HCT116 (cell line): ENCODE data around the gene AKAP12. TPM values are rescaled to one million over a fixed set of nuclear protein-coding genes. Genes with fewer than 3 reads are reported as not detected.

Source experiments
- ATAC-seq: fragments of 200-7000 bp; cut with Tn5 transposase; 2 replicates; pipeline ENCODE4 v1.9.1; 2020; ENCODE audit warnings: mild to moderate bottlenecking, moderate library complexity
- BruUV-seq: library from RNA; stranded (reverse); fragments of 400-500 nt; replicated peaks from 2 replicates; lab custom pipeline; 2021; lab: Mats Ljungman, UMichigan
- CTCF ChIA-PET: fragments of 300-600 bp; sonication (Branson Sonifier 250); formaldehyde crosslinking; loops from one replicate; lab custom pipeline; 2021; ENCODE audit warnings: antibody characterized with exemption; lab: Charles Lee
- POLR2A ChIA-PET: fragments of 300-600, 350-600 bp; sonication (Branson Sonifier 250); formaldehyde crosslinking; loops from one replicate; lab custom pipeline; 2021; ENCODE audit warnings: antibody characterized with exemption; lab: Charles Lee
- RAD21 ChIA-PET, 2 experiments: fragments of 300-600 bp; sonication (Branson Sonifier 250); formaldehyde crosslinking; loops; one replicate each; lab custom pipeline; 2023; ENCODE audit warnings: low total read pairs in 2 of 2; ENCODE audit not compliant: uncharacterized antibody in 2 of 2, unreplicated experiment in 2 of 2, low non-redundant PET in 1 of 2; lab: Charles Lee
- DNase-seq: peaks from one replicate; pipeline ENCODE4 v3.0.0-alpha.2; 2010; ENCODE audit warnings: low read depth, low spot score
- H2AFZ ChIP-seq: fragments of 200-600 bp; shearing (Covaris generic), sonication (generic); 2 replicates; pipeline ENCODE4 v1.6.1; 2017; ENCODE audit warnings: low read depth, mixed run types, mixed read lengths, antibody characterized with exemption, low read length; ENCODE audit not compliant: poor library complexity, severe bottlenecking
- H3K27ac ChIP-seq: 2 replicates; pipeline ENCODE4 v1.5.1; 2012; ENCODE audit warnings: low read depth, low read length
- H3K27me3 ChIP-seq: fragments of 200-600 bp; sonication (generic); 2 replicates; pipeline ENCODE4 v1.6.1; 2016; ENCODE audit warnings: mixed run types, low read length, mixed read lengths; ENCODE audit not compliant: insufficient read depth
- H3K36me3 ChIP-seq, 2 experiments: fragments of 200-500 bp in 1 of 2; fragments of 200-600 bp in 1 of 2; sonication (Bioruptor generic) in 1 of 2; sonication (generic) in 1 of 2; 2 replicates each; pipeline versions ENCODE4 v1.5.1 to v1.6.1; 2014 to 2016; ENCODE audit warnings: low read length in 2 of 2, inconsistent platforms in 1 of 2, mixed read lengths in 1 of 2, mixed run types in 1 of 2; ENCODE audit not compliant: insufficient read depth in 2 of 2, control insufficient read depth in 1 of 2
- H3K4me1 ChIP-seq, 2 experiments: fragments of 200-600 bp in 1 of 2; sonication (generic) in 1 of 2; 2 replicates each; pipeline versions ENCODE4 v1.5.1 to v1.6.1; 2012 to 2017; ENCODE audit warnings: low read length in 2 of 2, inconsistent platforms in 1 of 2, mild to moderate bottlenecking in 1 of 2, mixed read lengths in 1 of 2, mixed run types in 1 of 2, moderate library complexity in 1 of 2; ENCODE audit not compliant: insufficient read depth in 2 of 2, control insufficient read depth in 1 of 2
- H3K4me2 ChIP-seq: fragments of 200-600 bp; sonication (generic); 2 replicates; pipeline ENCODE4 v1.6.1; 2017; ENCODE audit warnings: mixed run types, low read length, mixed read lengths
- H3K4me3 ChIP-seq, 2 experiments: fragments of 200-600 bp in 1 of 2; sonication (generic) in 1 of 2; replicated peaks in 1 of 2; 2 replicates each; pipeline ENCODE4 v1.5.1; 2011 to 2016; ENCODE audit warnings: low read length in 2 of 2, control low read depth in 1 of 2, low read depth in 1 of 2, mild to moderate bottlenecking in 1 of 2, mixed read lengths in 1 of 2, mixed run types in 1 of 2
- H3K79me2 ChIP-seq: fragments of 200-600 bp; sonication (generic); 2 replicates; pipeline ENCODE4 v1.6.1; 2017; ENCODE audit warnings: mild to moderate bottlenecking, mixed run types, low read length, moderate library complexity, mixed read lengths; ENCODE audit not compliant: insufficient read depth
- H3K9ac ChIP-seq: fragments of 200-600 bp; sonication (generic); 2 replicates; pipeline ENCODE4 v1.6.1; 2016; ENCODE audit warnings: low read length, mixed read lengths
- H3K9me2 ChIP-seq: fragments of 200-600 bp; sonication (generic), shearing (Covaris generic); 2 replicates; pipeline ENCODE4 v1.6.1; 2017; ENCODE audit warnings: mixed run types, mild to moderate bottlenecking, moderate library complexity; ENCODE audit not compliant: insufficient read depth
- H3K9me3 ChIP-seq, 2 experiments: fragments of 200-500 bp in 1 of 2; fragments of 200-600 bp in 1 of 2; sonication (Bioruptor generic) in 1 of 2; sonication (generic) in 1 of 2; 2 replicates each; pipeline ENCODE4 v1.6.1; 2014 to 2017; ENCODE audit warnings: low read length in 2 of 2, mixed read lengths in 2 of 2, inconsistent platforms in 1 of 2, low read depth in 1 of 2, mild to moderate bottlenecking in 1 of 2, mixed run types in 1 of 2, moderate library complexity in 1 of 2; ENCODE audit not compliant: control insufficient read depth in 1 of 2, insufficient read depth in 1 of 2
- H4K20me1 ChIP-seq: fragments of 200-600 bp; sonication (generic), shearing (Covaris generic); 2 replicates; pipeline ENCODE4 v1.6.1; 2017; ENCODE audit warnings: mixed run types, mild to moderate bottlenecking, moderate library complexity; ENCODE audit not compliant: insufficient read depth
- CEBPB ChIP-seq: IDR thresholded peaks from 2 replicates; pipeline ENCODE4 v1.6.1; 2012; ENCODE audit warnings: low read depth
- FOSL1 ChIP-seq: IDR thresholded peaks from 2 replicates; pipeline ENCODE4 v1.6.1; 2012; ENCODE audit warnings: low read depth
- POLR2AphosphoS5 ChIP-seq: IDR thresholded peaks from 2 replicates; pipeline ENCODE4 v1.6.1; 2011; ENCODE audit warnings: mild to moderate bottlenecking, low read depth, low read length, moderate library complexity
- SRF ChIP-seq: IDR thresholded peaks from 2 replicates; pipeline ENCODE4 v1.6.1; 2012; ENCODE audit warnings: low read depth
- intact Hi-C: fragments of 100-400 bp; cut with micrococcal nuclease; formaldehyde crosslinking; loops from 2 replicates; pipeline ENCODE4 v1.10.0; 2022
- total RNA-seq: library from RNA; stranded (reverse); gene quantifications from one replicate; pipeline ENCODE4 v1.2.1, GENCODE V29; 2021; ENCODE audit not compliant: unreplicated experiment

Gene AKAP12
- total RNA-seq, 1 experiment from 2014 or later = 1,220 TPM

DNA sequence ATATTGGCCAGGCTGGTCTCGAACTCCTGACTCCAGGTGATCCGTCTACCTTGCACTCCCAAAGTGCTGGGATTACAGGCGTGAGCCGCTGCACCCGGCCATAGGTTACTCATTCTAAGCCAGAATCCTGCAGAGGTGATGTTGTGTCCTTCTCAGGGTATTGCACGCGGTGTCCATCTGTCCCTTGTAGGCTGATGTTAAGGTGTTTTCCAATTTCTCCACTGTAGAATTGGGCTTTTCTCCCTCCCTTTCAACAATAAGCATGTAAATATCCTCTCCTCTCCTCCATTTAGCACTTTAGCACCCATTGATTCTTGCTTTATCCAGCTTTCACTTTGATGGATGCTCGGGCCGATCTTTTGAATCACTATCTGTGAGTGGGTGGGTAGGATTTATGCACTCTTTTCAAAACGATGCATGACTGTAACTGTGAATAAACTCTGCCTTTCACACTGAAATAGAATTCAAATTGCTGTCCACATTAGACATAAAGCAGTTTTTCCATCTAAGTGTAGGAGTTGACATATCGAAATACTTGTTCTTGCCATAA lies 99.0 kb downstream of the AKAP12 start:
- Histone ChIP-seq H3K9me3 (no peaks in the 10 kb centered on the region), H3K4me3 (no peak overlapping the region), H3K4me2 (no peak overlapping the region), H4K20me1 (peaks cover 71% of the 10 kb centered on the region), H3K9me2 (no peaks in the 10 kb centered on the region), H3K79me2 (peaks cover 100% of the 10 kb centered on the region), H3K9ac (no peak overlapping the region), H3K27ac (no peak overlapping the region), H3K4me1 (peaks cover 0 to 18% of the 10 kb centered on the region in 2 experiments; a peak in 2 of 4 replicates), H3K36me3 (peaks cover 9 to 79% of the 10 kb centered on the region in 2 experiments; a peak in 3 of 4 replicates), H3K27me3 (no peaks in the 10 kb centered on the region), H2AFZ (no peak overlapping the region)
- 0 out of 2 replicates have a peak, but pooled peaks have one; percentile 28 for TF ChIP-seq SRF
- TF ChIP-seq FOSL1 = 0 out of 2 replicates have a peak, but pooled peaks have one; percentile 5
- no peak for TF ChIP-seq CEBPB
- intact Hi-C loops = no loop called here
- BruUV-seq = no TSS peak
- POLR2A ChIA-PET = no interaction called here
- no peak for DNase-seq
- ATAC-seq = no peak
- CTCF ChIA-PET = no interaction called here
- RAD21 ChIA-PET = no interaction called here

- ATAC-seq = no peak
- no peaks in the 10 kb centered on the region for H3K9me2 ChIP-seq
- peaks cover 9 to 80% of the 10 kb centered on the region in 2 experiments; a peak in 3 of 4 replicates for H3K36me3 ChIP-seq
- H3K4me1 ChIP-seq = peaks cover 0 to 19% of the 10 kb centered on the region in 2 experiments; a peak in 2 of 4 replicates
- ChIA-PET POLR2A (no interaction called here), CTCF (no interaction called here), RAD21 (no interaction called here)
- no peak overlapping the region for H3K27ac ChIP-seq
- intact Hi-C loops = no loop called here
- no peaks in the 10 kb centered on the region for H3K27me3 ChIP-seq
- peaks cover 76% of the 10 kb centered on the region for H4K20me1 ChIP-seq
- H3K79me2 ChIP-seq = peaks cover 100% of the 10 kb centered on the region
- TF ChIP-seq SRF = no peak
- TF ChIP-seq POLR2AphosphoS5 = peak; percentile 53; the same call in 1 of the 2 replicates
- H3K4me3 ChIP-seq = no peak overlapping the region
- BruUV-seq = no TSS peak
- H3K4me2 ChIP-seq = no peak overlapping the region
- no peaks in the 10 kb centered on the region for H3K9me3 ChIP-seq
- DNase-seq = no peak
- no peak overlapping the region for H2AFZ ChIP-seq
- H3K9ac ChIP-seq = no peak overlapping the region
These were observed 99.6 kb downstream of the AKAP12 start for GRCh38 chr6:151339369-151339768.
